B cell (primary cell): ENCODE data around the gene PAPSS1. TPM values are rescaled to one million over a fixed set of nuclear protein-coding genes. Genes with fewer than 3 reads are reported as not detected.

Source experiments
- ATAC-seq: fragments of 200-7000 bp; cut with Tn5 transposase; one replicate; pipeline ENCODE4 v1.10.0; 2021; ENCODE audit warnings: low read depth, mild to moderate bottlenecking, moderate number of reproducible peaks, moderate library complexity
- CTCF ChIA-PET: fragments of 350-600 bp; sonication (Branson Sonifier 250); formaldehyde crosslinking; loops from one replicate; lab custom pipeline; 2021; ENCODE audit warnings: antibody characterized with exemption, inconsistent platforms; lab: Charles Lee
- POLR2A ChIA-PET: fragments of 350-600 bp; sonication (Branson Sonifier 250); formaldehyde crosslinking; loops from one replicate; lab custom pipeline; 2021; ENCODE audit warnings: antibody characterized with exemption; lab: Charles Lee
- DNase-seq: peaks from one replicate; pipeline ENCODE4 v3.0.0; 2013
- H2AFZ ChIP-seq: 2 replicates; pipeline ENCODE4 v1.6.1; 2012; ENCODE audit warnings: mild to moderate bottlenecking, low read depth, low read length; ENCODE audit not compliant: insufficient read depth, poor library complexity, severe bottlenecking
- H3K27ac ChIP-seq, 2 donors: 1 replicate in 1 of 2; 2 replicates in 1 of 2; pipeline ENCODE4 v1.5.1; 2012 to 2013; ENCODE audit warnings: low read length in 2 of 2, mild to moderate bottlenecking in 2 of 2, moderate library complexity in 1 of 2
- H3K27me3 ChIP-seq, 4 experiments: fragments of 200-600 bp in 1 of 4; sonication (generic) in 1 of 4; replicated peaks in 1 of 4; 1 replicate in 2 of 4; 2 replicates in 2 of 4; pipeline versions ENCODE4 v1.6.1 to v1.7.0; 2013 to 2016; ENCODE audit warnings: low read length in 3 of 4, mild to moderate bottlenecking in 2 of 4, mixed read lengths in 1 of 4, moderate library complexity in 1 of 4; ENCODE audit not compliant: insufficient read depth in 4 of 4, control insufficient read depth in 3 of 4; ENCODE audit errors: control extremely low read depth in 1 of 4
- H3K36me3 ChIP-seq, 2 experiments: replicated peaks in 1 of 2; 1 replicate in 1 of 2; 2 replicates in 1 of 2; pipeline versions ENCODE4 v1.6.1 to v1.7.1; 2013; ENCODE audit warnings: low read length in 1 of 2; ENCODE audit not compliant: insufficient read depth in 2 of 2, control insufficient read depth in 1 of 2; ENCODE audit errors: control extremely low read depth in 1 of 2, extremely low read depth in 1 of 2
- H3K4me1 ChIP-seq, 2 donors: fragments of 200-600 bp in 1 of 2; sonication (generic) in 1 of 2; 1 replicate in 1 of 2; 2 replicates in 1 of 2; pipeline versions ENCODE4 v1.5.1 to v1.6.1; 2013 to 2017; ENCODE audit warnings: low read length in 2 of 2; ENCODE audit not compliant: control insufficient read depth in 2 of 2, insufficient read depth in 2 of 2
- H3K4me2 ChIP-seq: replicated peaks from 2 replicates; pipeline ENCODE3; 2012; ENCODE audit warnings: mild to moderate bottlenecking, low read depth, low read length; ENCODE audit not compliant: poor library complexity, severe bottlenecking
- H3K4me3 ChIP-seq, 5 experiments: fragments of 200-600 bp in 1 of 5; sonication (generic) in 1 of 5; 1 replicate in 3 of 5; 2 replicates in 2 of 5; pipeline versions ENCODE4 v1.5.1 to v1.7.0; 2011 to 2016; ENCODE audit warnings: low read length in 4 of 5, mild to moderate bottlenecking in 4 of 5, low read depth in 2 of 5, control low read depth in 1 of 5, moderate library complexity in 1 of 5; ENCODE audit not compliant: insufficient read depth in 1 of 5; ENCODE audit errors: control extremely low read depth in 1 of 5, extremely low read depth in 1 of 5
- H3K79me2 ChIP-seq: fragments of 200-600 bp; sonication (generic); one replicate; pipeline ENCODE4 v1.6.0; 2016; ENCODE audit warnings: low read length; ENCODE audit not compliant: control insufficient read depth, insufficient read depth
- H3K9ac ChIP-seq: fragments of 200-600 bp; sonication (generic); 2 replicates; pipeline ENCODE4 v1.6.1; 2017; ENCODE audit warnings: mild to moderate bottlenecking, low read length, moderate library complexity
- H3K9me3 ChIP-seq, 3 donors: one replicate each; pipeline versions ENCODE4 v1.6.1 to v1.7.1; 2013; ENCODE audit warnings: low read length in 2 of 3; ENCODE audit not compliant: control insufficient read depth in 2 of 3, insufficient read depth in 1 of 3; ENCODE audit errors: control extremely low read depth in 1 of 3
- H4K20me1 ChIP-seq: 2 replicates; pipeline ENCODE4 v1.6.0; 2012; ENCODE audit warnings: mild to moderate bottlenecking, low read length; ENCODE audit not compliant: insufficient read depth, control insufficient read depth, poor library complexity, severe bottlenecking
- H3K27ac Mint-ChIP-seq: one replicate; pipeline ENCODE4 v1.8.0; 2021; ENCODE audit warnings: mixed read lengths
- H3K27me3 Mint-ChIP-seq: one replicate; pipeline ENCODE4 v1.8.0; 2021; ENCODE audit warnings: mixed read lengths
- H3K4me1 Mint-ChIP-seq: one replicate; pipeline ENCODE4 v1.8.0; 2021; ENCODE audit warnings: mixed read lengths
- H3K4me3 Mint-ChIP-seq: one replicate; pipeline ENCODE4 v1.8.0; 2021; ENCODE audit warnings: mixed read lengths
- H3K9me3 Mint-ChIP-seq: one replicate; pipeline ENCODE4 v1.8.0; 2022; ENCODE audit warnings: mixed read lengths; ENCODE audit not compliant: insufficient read depth
- EZH2 ChIP-seq: IDR thresholded peaks from 2 replicates; pipeline ENCODE4 v1.6.1; 2012; ENCODE audit warnings: borderline replicate concordance, low read depth, mild to moderate bottlenecking, moderate library complexity, low read length; ENCODE audit not compliant: insufficient read depth, poor library complexity, severe bottlenecking
- WGBS: methylation state at CpG from one replicate; pipeline ENCODE4 v1.1.5; 2013; ENCODE audit warnings: missing lambda C conversion rate; ENCODE audit not compliant: insufficient coverage; 5-methylcytosine and 5-hydroxymethylcytosine counted together
- intact Hi-C: fragments of 100-400 bp; cut with micrococcal nuclease; formaldehyde crosslinking; loops from one replicate; pipeline ENCODE4 v1.10.0; 2022
- polyA plus RNA-seq: library from polyadenylated mRNA; depleted of rRNA; stranded (reverse); fragments of >200 nt; gene quantifications from 2 replicates; pipeline ENCODE4 v1.2.3, GENCODE V29; 2012
- total RNA-seq, 2 donors: library from RNA; stranded (reverse); fragments of 120-200 nt in 1 of 2; gene quantifications; 1 replicate in 1 of 2; 2 replicates in 1 of 2; pipeline versions ENCODE4 v1.2.3 to v1.2.4, GENCODE V29; 2013 to 2022
- TF ChIP-seq, protein P1 (sequence below): fragments of 200-600 bp; IDR thresholded peaks from one replicate; pipeline ENCODE4 v1.8.0; 2022; ENCODE audit warnings: antibody characterized with exemption, mild to moderate bottlenecking

PAPSS1 gene
- total and polyA plus RNA-seq, 2 donors (not counting 1 experiment from before 2014, with no cell fraction given): 21.4 to 33.9 TPM

DNA sequence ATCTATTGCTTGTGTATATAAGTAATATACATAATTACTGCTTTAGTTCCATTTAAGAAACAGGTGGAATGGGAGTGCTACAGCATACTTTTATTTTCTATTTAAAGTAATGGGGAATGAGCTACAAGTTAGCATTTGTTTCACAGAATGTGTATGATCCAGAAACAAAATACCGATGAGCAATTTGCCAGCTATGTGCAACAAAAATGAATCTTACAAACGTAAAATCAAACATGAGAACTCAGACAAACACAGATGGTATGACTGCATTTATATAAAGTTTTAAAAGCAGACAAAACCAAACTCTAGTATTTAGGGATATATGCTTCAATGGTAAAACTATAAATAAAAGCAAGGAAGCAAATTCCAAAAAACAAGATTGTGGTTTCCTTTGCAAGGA, 141.7 kb downstream of the PAPSS1 start:
- Histone ChIP-seq H3K27ac (no peak overlapping the region), H4K20me1 (no peaks in the 10 kb centered on the region), H2AFZ (no peak overlapping the region), H3K9me3 (peaks cover 0 to 8% (median 0%) of the 10 kb centered on the region in 3 donors), H3K79me2 (no peaks in the 10 kb centered on the region), H3K4me2 (no peak overlapping the region), H3K4me1 (no peaks in the 10 kb centered on the region), H3K27me3 (no peaks in the 10 kb centered on the region), H3K36me3 (no peaks in the 10 kb centered on the region), H3K9ac (no peak overlapping the region), H3K4me3 (no peak overlapping the region)
- intact Hi-C loops: no loop called here
- ATAC-seq: no peak
- Mint-ChIP-seq H3K4me3 (no peak overlapping the region), H3K9me3 (peaks cover 2% of the 10 kb centered on the region), H3K27me3 (no peaks in the 10 kb centered on the region), H3K27ac (no peak overlapping the region), H3K4me1 (no peaks in the 10 kb centered on the region)
- ChIA-PET POLR2A (no interaction called here), CTCF (no interaction called here)
- DNase-seq: no peak
- no peak for TF ChIP-seq EZH2
- TF ChIP-seq, protein P1, sequence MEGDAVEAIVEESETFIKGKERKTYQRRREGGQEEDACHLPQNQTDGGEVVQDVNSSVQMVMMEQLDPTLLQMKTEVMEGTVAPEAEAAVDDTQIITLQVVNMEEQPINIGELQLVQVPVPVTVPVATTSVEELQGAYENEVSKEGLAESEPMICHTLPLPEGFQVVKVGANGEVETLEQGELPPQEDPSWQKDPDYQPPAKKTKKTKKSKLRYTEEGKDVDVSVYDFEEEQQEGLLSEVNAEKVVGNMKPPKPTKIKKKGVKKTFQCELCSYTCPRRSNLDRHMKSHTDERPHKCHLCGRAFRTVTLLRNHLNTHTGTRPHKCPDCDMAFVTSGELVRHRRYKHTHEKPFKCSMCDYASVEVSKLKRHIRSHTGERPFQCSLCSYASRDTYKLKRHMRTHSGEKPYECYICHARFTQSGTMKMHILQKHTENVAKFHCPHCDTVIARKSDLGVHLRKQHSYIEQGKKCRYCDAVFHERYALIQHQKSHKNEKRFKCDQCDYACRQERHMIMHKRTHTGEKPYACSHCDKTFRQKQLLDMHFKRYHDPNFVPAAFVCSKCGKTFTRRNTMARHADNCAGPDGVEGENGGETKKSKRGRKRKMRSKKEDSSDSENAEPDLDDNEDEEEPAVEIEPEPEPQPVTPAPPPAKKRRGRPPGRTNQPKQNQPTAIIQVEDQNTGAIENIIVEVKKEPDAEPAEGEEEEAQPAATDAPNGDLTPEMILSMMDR: no peak
- no CpG with 5 or more reads among the region's 2 CpGs for WGBS

DNA sequence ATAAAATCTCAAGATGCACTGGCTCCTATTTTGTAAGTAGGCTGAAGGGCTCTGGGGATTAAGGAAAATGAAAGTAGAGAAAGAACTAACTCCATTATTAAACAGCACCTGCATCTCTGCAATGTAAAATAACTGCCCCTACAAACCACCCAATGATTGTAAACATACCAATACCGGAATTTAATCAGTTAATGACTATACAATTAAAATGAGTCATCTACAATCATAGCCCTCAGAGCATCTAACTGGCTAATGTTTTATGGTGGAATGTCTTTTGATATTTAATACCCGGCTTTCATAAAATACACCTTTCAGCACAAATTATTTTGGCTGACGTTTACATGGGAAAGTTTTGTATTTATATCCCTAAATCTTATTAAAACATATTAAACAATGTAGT, 142.3 kb downstream of the PAPSS1 start:
- no CpG with 5 or more reads among the region's 3 CpGs for WGBS

More for the DNA sequence above, 142.3 kb downstream of the PAPSS1 start:
- no peak overlapping the region for H3K27ac ChIP-seq
- ChIA-PET POLR2A (no interaction called here), CTCF (no interaction called here)
- DNase-seq: no peak
- ATAC-seq: no peak
- H3K27me3 Mint-ChIP-seq: no peaks in the 10 kb centered on the region
- peaks cover 2% of the 10 kb centered on the region for H3K9me3 Mint-ChIP-seq
- no peak overlapping the region for H3K4me3 Mint-ChIP-seq
- no peak overlapping the region for H3K4me2 ChIP-seq
- no peaks in the 10 kb centered on the region for H3K36me3 ChIP-seq
- H3K4me1 ChIP-seq: no peaks in the 10 kb centered on the region
- intact Hi-C loops: no loop called here
- no peak overlapping the region for H3K4me3 ChIP-seq
- no peak overlapping the region for H3K9ac ChIP-seq
- no peak overlapping the region for H3K27ac Mint-ChIP-seq
- no peaks in the 10 kb centered on the region for H4K20me1 ChIP-seq
- H3K27me3 ChIP-seq: no peaks in the 10 kb centered on the region
- peaks cover 0 to 8% (median 0%) of the 10 kb centered on the region in 3 donors for H3K9me3 ChIP-seq
- no peak for TF ChIP-seq EZH2
- no peaks in the 10 kb centered on the region for H3K4me1 Mint-ChIP-seq
- H2AFZ ChIP-seq: no peak overlapping the region
- no peaks in the 10 kb centered on the region for H3K79me2 ChIP-seq
